Vagina (tissue), 2 donors: ENCODE data around the gene SLC25A21. TPM values are rescaled to one million over a fixed set of nuclear protein-coding genes. Genes with fewer than 3 reads are reported as not detected.

Experiments used
- DNase-seq, 2 donors: peaks; one replicate each; pipeline ENCODE4 v3.0.0-alpha.2; 2017; ENCODE audit errors: extremely low spot score in 2 of 2
- H3K27ac ChIP-seq: fragments of 200-600 bp; sonication (generic); one replicate; pipeline ENCODE4 v1.5.1; 2019
- H3K27me3 ChIP-seq: fragments of 200-600 bp; sonication (generic); one replicate; pipeline ENCODE4 v1.5.1; 2019
- H3K36me3 ChIP-seq, 2 donors: fragments of 200-600 bp; sonication (generic); one replicate each; pipeline ENCODE4 v1.5.1; 2017 to 2019
- H3K4me1 ChIP-seq: fragments of 200-600 bp; sonication (generic); one replicate; pipeline ENCODE4 v1.5.1; 2019
- H3K4me3 ChIP-seq, 2 donors: fragments of 200-600 bp; sonication (generic); 1 replicate in 1 of 2; 2 replicates in 1 of 2; pipeline ENCODE4 v1.5.1; 2016 to 2019
- H3K9me3 ChIP-seq: fragments of 200-600 bp; sonication (generic); one replicate; pipeline ENCODE4 v1.5.1; 2019
- POLR2A ChIP-seq, 2 donors: fragments of 450-650 bp; IDR thresholded peaks; one replicate each; pipeline ENCODE4 v1.6.1; 2017; ENCODE audit warnings: antibody characterized with exemption in 2 of 2, mild to moderate bottlenecking in 2 of 2, moderate library complexity in 2 of 2
- POLR2AphosphoS5 ChIP-seq, 2 donors: sonication (generic); formaldehyde crosslinking; IDR thresholded peaks; one replicate each; pipeline ENCODE4 v1.9.0; 2017; ENCODE audit warnings: antibody characterized with exemption in 2 of 2, mild to moderate bottlenecking in 2 of 2, low read depth in 1 of 2; ENCODE audit not compliant: insufficient read depth in 1 of 2
- intact Hi-C: fragments of 100-400 bp; cut with DNase I; formaldehyde crosslinking; loops from one replicate; pipeline ENCODE4 v1.15.1; 2023
- total RNA-seq: library from RNA; depleted of rRNA; stranded (reverse); fragments of >200 nt; gene quantifications from one replicate; pipeline ENCODE4 v1.2.3, GENCODE V29; 2016
- TF ChIP-seq, protein P1 (sequence below), 3 experiments: fragments of 450-650 bp in 2 of 3; fragments of 200-600 bp in 1 of 3; sonication (generic) in 1 of 3; IDR thresholded peaks; one replicate each; pipeline ENCODE4 v1.5.1; 2017 to 2019; ENCODE audit warnings: antibody characterized with exemption in 3 of 3, mild to moderate bottlenecking in 2 of 3, moderate library complexity in 2 of 3

SLC25A21 gene
- total RNA-seq, 1 donor from 2014 or later, result 0.49 TPM

DNA sequence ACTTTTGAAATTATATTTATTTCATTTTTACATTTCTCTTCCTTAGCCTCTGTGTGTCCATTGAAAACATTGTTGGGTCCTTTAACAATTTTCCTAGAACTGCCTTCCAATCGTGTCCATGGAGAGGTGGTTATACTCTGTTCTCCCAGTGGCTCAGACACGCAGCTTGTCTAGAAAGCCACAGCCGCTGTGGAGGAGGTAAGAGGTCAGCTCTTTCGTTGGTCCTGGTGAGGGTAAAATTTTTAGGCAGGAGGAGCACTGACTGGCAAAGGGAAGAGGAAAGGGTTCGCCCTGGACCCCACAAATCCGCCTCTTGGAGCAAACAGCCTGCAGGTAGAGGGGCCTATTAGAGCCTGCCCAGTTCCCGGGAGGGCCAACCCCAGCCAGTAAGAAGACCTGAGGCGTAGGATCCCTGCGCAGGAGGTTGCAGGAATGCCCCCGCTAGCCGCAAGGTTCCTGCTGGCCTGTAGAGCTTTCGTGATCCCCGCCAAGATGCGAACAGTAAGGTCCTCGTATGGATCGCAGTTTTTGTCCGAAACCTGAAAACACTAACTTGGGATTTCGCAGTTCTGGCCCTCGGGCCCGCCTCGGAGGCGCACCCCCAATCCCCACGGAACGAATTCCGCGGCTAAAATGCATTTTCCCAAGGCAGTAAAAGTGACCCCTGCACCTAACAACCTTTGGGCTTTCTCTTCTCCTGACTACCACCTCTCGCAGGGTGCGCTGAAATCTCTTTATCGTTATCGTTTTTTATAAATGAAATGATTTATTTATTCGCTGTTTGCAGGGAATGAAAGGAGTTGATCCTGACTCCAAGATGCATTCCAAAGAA is 518.2 kb downstream of the SLC25A21 start:
- peaks cover 32% of the 10 kb centered on the region for H3K4me1 ChIP-seq
- H3K36me3 ChIP-seq, result no peaks in the 10 kb centered on the region
- DNase-seq, result no peak
- no peak overlapping the region for H3K4me3 ChIP-seq
- no peak overlapping the region for H3K27ac ChIP-seq
- intact Hi-C loops, result no loop called here
- TF ChIP-seq, protein P1, sequence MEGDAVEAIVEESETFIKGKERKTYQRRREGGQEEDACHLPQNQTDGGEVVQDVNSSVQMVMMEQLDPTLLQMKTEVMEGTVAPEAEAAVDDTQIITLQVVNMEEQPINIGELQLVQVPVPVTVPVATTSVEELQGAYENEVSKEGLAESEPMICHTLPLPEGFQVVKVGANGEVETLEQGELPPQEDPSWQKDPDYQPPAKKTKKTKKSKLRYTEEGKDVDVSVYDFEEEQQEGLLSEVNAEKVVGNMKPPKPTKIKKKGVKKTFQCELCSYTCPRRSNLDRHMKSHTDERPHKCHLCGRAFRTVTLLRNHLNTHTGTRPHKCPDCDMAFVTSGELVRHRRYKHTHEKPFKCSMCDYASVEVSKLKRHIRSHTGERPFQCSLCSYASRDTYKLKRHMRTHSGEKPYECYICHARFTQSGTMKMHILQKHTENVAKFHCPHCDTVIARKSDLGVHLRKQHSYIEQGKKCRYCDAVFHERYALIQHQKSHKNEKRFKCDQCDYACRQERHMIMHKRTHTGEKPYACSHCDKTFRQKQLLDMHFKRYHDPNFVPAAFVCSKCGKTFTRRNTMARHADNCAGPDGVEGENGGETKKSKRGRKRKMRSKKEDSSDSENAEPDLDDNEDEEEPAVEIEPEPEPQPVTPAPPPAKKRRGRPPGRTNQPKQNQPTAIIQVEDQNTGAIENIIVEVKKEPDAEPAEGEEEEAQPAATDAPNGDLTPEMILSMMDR (IDR thresholded peaks at IDR 0.05), result no peak
- TF ChIP-seq POLR2A (IDR thresholded peaks at IDR 0.05) (no peak), POLR2AphosphoS5 (IDR thresholded peaks at IDR 0.05; ENCODE audit: insufficient read depth in 1 of 2, low read depth in 1 of 2) (no peak)
- H3K9me3 ChIP-seq, result no peaks in the 10 kb centered on the region
- peaks cover 27% of the 10 kb centered on the region for H3K27me3 ChIP-seq

DNA sequence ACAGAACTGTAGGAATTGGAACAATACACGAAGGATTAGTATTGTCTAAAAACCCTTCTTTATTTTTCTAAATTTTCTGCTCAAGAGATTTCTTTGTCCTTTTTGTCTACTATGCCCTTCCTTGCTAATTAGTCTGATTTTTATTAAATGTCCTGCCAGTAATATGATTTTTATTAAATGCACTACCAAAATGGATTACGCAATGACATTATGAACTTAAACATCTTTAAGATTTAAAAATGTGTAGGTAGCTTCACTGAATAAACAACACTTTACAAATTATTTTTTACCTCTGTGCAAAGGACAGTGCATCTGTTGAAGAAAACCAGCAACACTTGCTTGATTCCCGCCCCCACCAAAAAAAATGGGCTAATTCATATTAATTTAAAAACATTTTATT is 519.0 kb downstream of the SLC25A21 start:
- H3K4me3 ChIP-seq, result no peak overlapping the region
- H3K27ac ChIP-seq, result no peak overlapping the region
- TF ChIP-seq POLR2AphosphoS5 (IDR thresholded peaks at IDR 0.05; ENCODE audit: insufficient read depth in 1 of 2, low read depth in 1 of 2), result no peak
- TF ChIP-seq, protein P1 (IDR thresholded peaks at IDR 0.05), result no peak
- TF ChIP-seq POLR2A (IDR thresholded peaks at IDR 0.05), result no peak
- H3K36me3 ChIP-seq, result no peaks in the 10 kb centered on the region
- intact Hi-C loops, result no loop called here
- H3K9me3 ChIP-seq, result no peaks in the 10 kb centered on the region
- peaks cover 29% of the 10 kb centered on the region for H3K4me1 ChIP-seq
- H3K27me3 ChIP-seq, result peaks cover 24% of the 10 kb centered on the region
- DNase-seq, result no peak

GRCh38 chr14:36652542-36653201 is 519.7 kb downstream of the SLC25A21 start:
- Histone ChIP-seq H3K9me3 (no peaks in the 10 kb centered on the region), H3K4me1 (peaks cover 26% of the 10 kb centered on the region), H3K27me3 (peaks cover 17% of the 10 kb centered on the region), H3K36me3 (no peaks in the 10 kb centered on the region), H3K27ac (no peak overlapping the region), H3K4me3 (no peak overlapping the region)
- intact Hi-C loops, result no loop called here
- TF ChIP-seq POLR2AphosphoS5 (IDR thresholded peaks at IDR 0.05; ENCODE audit: insufficient read depth in 1 of 2, low read depth in 1 of 2), result no peak
- no peak for TF ChIP-seq POLR2A (IDR thresholded peaks at IDR 0.05)
- TF ChIP-seq, protein P1 (IDR thresholded peaks at IDR 0.05), result no peak
- DNase-seq, result no peak

DNA sequence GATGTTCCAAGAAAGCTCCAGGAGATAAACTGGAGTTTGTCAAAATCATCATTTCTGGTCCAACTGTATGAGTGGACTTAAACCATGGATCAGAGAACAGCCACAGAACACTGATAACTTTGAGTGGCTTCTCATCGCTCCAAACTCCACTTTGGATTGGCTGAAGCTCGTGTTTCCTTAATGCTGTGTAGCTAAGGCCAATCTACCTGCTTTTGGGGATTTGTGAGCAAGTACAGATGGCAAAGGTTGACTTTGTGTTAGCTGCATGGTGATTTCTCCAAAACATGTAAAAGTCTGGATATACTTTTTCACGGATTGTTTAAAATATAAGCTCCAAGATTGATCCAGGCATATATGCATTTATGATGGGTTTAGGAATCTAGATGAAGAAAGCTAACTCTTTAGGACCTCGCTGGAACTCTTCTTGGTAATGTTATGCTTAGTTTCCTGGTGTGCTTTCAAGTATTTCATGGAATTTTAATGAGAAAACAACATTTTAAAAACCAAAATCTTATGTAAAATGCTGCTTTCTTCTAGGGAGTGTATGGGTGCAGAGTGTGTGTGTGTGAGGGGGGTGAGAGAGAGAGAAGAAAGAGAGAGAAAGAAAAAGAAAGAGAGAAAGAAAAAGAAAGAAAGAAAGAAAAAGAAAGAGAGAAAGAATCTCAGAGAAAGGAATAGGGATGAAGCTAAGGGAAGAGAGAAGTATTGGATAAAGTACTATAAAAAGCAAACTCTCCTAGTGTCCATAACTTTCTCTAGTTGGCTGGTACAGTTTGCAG is 522.3 kb downstream of the SLC25A21 start:
- Histone ChIP-seq H3K27me3 (peaks cover 14% of the 10 kb centered on the region), H3K27ac (no peak overlapping the region), H3K9me3 (no peaks in the 10 kb centered on the region), H3K4me1 (peaks cover 14% of the 10 kb centered on the region), H3K4me3 (no peak overlapping the region), H3K36me3 (no peaks in the 10 kb centered on the region)
- intact Hi-C loops, result no loop called here
- DNase-seq, result no peak
- TF ChIP-seq POLR2AphosphoS5 (IDR thresholded peaks at IDR 0.05; ENCODE audit: insufficient read depth in 1 of 2, low read depth in 1 of 2) (no peak), POLR2A (IDR thresholded peaks at IDR 0.05) (no peak)
- TF ChIP-seq, protein P1 (IDR thresholded peaks at IDR 0.05), result no peak
